Uterus (tissue), 4 donors: ENCODE data around the gene CABCOCO1. TPM values are rescaled to one million over a fixed set of nuclear protein-coding genes. Genes with fewer than 3 reads are reported as not detected.
"Not testable (repeated sequence)": the region's sequence is repeated elsewhere in the genome, so short reads cannot be mapped to it uniquely, and the experiment has no call there.

Source experiments
- DNase-seq, 2 donors: peaks; one replicate each; pipeline ENCODE4 v3.0.0-alpha.2; 2019 to 2020
- H3K27ac ChIP-seq, 2 donors: fragments of 200-600 bp; sonication (generic); 1 replicate in 1 of 2; 2 replicates in 1 of 2; pipeline ENCODE4 v1.5.1; 2016 to 2018
- H3K27me3 ChIP-seq, 2 donors: fragments of 200-600 bp; sonication (generic); one replicate each; pipeline ENCODE4 v1.5.1; 2018 to 2019; ENCODE audit warnings: control low read depth in 1 of 2
- H3K36me3 ChIP-seq, 2 donors: fragments of 200-600 bp; sonication (generic); one replicate each; pipeline ENCODE4 v1.5.1; 2019; ENCODE audit warnings: control low read depth in 1 of 2
- H3K4me1 ChIP-seq, 2 donors: fragments of 200-600 bp; sonication (generic); one replicate each; pipeline ENCODE4 v1.5.1; 2018 to 2019; ENCODE audit warnings: control low read depth in 1 of 2
- H3K4me3 ChIP-seq, 2 donors: fragments of 200-600 bp; sonication (generic); 1 replicate in 1 of 2; 2 replicates in 1 of 2; pipeline ENCODE4 v1.5.1; 2018 to 2019; ENCODE audit warnings: mild to moderate bottlenecking in 1 of 2
- H3K9me3 ChIP-seq, 2 donors: fragments of 200-600 bp; sonication (generic); one replicate each; pipeline ENCODE4 v1.5.1; 2019; ENCODE audit warnings: control low read depth in 1 of 2
- CTCF ChIP-seq, 4 experiments: fragments of 200-600 bp in 2 of 4; fragments of 450-650 bp in 2 of 4; sonication (generic) in 2 of 4; IDR thresholded peaks; one replicate each; pipeline ENCODE4 v1.5.1; 2016 to 2019; ENCODE audit warnings: antibody characterized with exemption in 4 of 4, mild to moderate bottlenecking in 2 of 4, moderate library complexity in 1 of 4
- POLR2A ChIP-seq, 2 donors: fragments of 450-650 bp; IDR thresholded peaks; one replicate each; pipeline ENCODE4 v1.6.1; 2016; ENCODE audit warnings: antibody characterized with exemption in 2 of 2, mild to moderate bottlenecking in 1 of 2, moderate library complexity in 1 of 2
- intact Hi-C: fragments of 100-400 bp; cut with DNase I; formaldehyde crosslinking; loops from one replicate; pipeline ENCODE4 v1.15.1; 2023; ENCODE audit warnings: low total_unique reads
- total RNA-seq, 4 donors: library from RNA; depleted of rRNA in 3 of 4; stranded (reverse); fragments of >200 nt in 3 of 4; gene quantifications; one replicate each; pipeline versions ENCODE4 v1.1.0 to v1.2.4, GENCODE V29; 2014 to 2023
- donor health status: DM: yes; HTN: yes; CAD: no.

CABCOCO1 gene
- total RNA-seq, 4 donors from 2014 or later, result 1.9 to 6.7 TPM; not detected in 2

- H3K9me3 ChIP-seq, result no peaks in the 10 kb centered on the region
- DNase-seq, result no peak
- no peak overlapping the region for H3K27ac ChIP-seq
- H3K4me3 ChIP-seq, result no peak overlapping the region
- no peaks in the 10 kb centered on the region for H3K36me3 ChIP-seq
- TF ChIP-seq POLR2A (IDR thresholded peaks at IDR 0.05), result no peak
- TF ChIP-seq CTCF (IDR thresholded peaks at IDR 0.05), result no peak
- intact Hi-C loops, result no loop called here
- no peaks in the 10 kb centered on the region for H3K27me3 ChIP-seq
- H3K4me1 ChIP-seq, result no peaks in the 10 kb centered on the region
Observed at GRCh38 chr10:61735882-61736281, 73.2 kb downstream of the CABCOCO1 start.

- H3K27ac ChIP-seq, H3K36me3 ChIP-seq, H3K4me1 ChIP-seq, intact Hi-C loops, H3K9me3 ChIP-seq, H3K27me3 ChIP-seq, H3K4me3 ChIP-seq, DNase-seq: not testable (repeated sequence)
Observed at GRCh38 chr10:61737455-61737854, 74.7 kb downstream of the CABCOCO1 start.

GRCh38 chr10:61742812-61743211 is 80.1 kb downstream of the CABCOCO1 start:
- H3K27ac ChIP-seq, result no peak overlapping the region
- DNase-seq, result no peak
- no peaks in the 10 kb centered on the region for H3K27me3 ChIP-seq
- H3K9me3 ChIP-seq, result no peaks in the 10 kb centered on the region
- intact Hi-C loops, result no loop called here
- no peak for TF ChIP-seq CTCF (IDR thresholded peaks at IDR 0.05)
- TF ChIP-seq POLR2A (IDR thresholded peaks at IDR 0.05), result no peak
- H3K4me3 ChIP-seq, result no peak overlapping the region
- no peaks in the 10 kb centered on the region for H3K4me1 ChIP-seq
- H3K36me3 ChIP-seq, result no peaks in the 10 kb centered on the region

- no peaks in the 10 kb centered on the region for H3K27me3 ChIP-seq
- H3K27ac ChIP-seq, result no peak overlapping the region
- intact Hi-C loops, result no loop called here
- H3K4me3 ChIP-seq, result no peak overlapping the region
- H3K4me1 ChIP-seq, result no peaks in the 10 kb centered on the region
- TF ChIP-seq POLR2A (IDR thresholded peaks at IDR 0.05) (no peak), CTCF (IDR thresholded peaks at IDR 0.05) (no peak)
- H3K9me3 ChIP-seq, result no peaks in the 10 kb centered on the region
- no peak for DNase-seq
- no peaks in the 10 kb centered on the region for H3K36me3 ChIP-seq
Observed at GRCh38 chr10:61744469-61744868, 81.7 kb downstream of the CABCOCO1 start.

GRCh38 chr10:61746377-61746776 is 83.6 kb downstream of the CABCOCO1 start:
- TF ChIP-seq CTCF (IDR thresholded peaks at IDR 0.05) (no peak), POLR2A (IDR thresholded peaks at IDR 0.05) (no peak)
- H3K4me1 ChIP-seq, result no peaks in the 10 kb centered on the region
- no peaks in the 10 kb centered on the region for H3K9me3 ChIP-seq
- H3K36me3 ChIP-seq, result no peaks in the 10 kb centered on the region
- intact Hi-C loops, result no loop called here
- H3K4me3 ChIP-seq, result no peak overlapping the region
- no peak for DNase-seq
- H3K27ac ChIP-seq, result no peak overlapping the region
- H3K27me3 ChIP-seq, result no peaks in the 10 kb centered on the region

- H3K4me3 ChIP-seq, result no peak overlapping the region
- H3K9me3 ChIP-seq, result no peaks in the 10 kb centered on the region
- intact Hi-C loops, result no loop called here
- H3K4me1 ChIP-seq, result no peaks in the 10 kb centered on the region
- no peaks in the 10 kb centered on the region for H3K36me3 ChIP-seq
- H3K27ac ChIP-seq, result no peak overlapping the region
- H3K27me3 ChIP-seq, result no peaks in the 10 kb centered on the region
- no peak for DNase-seq
- TF ChIP-seq CTCF (IDR thresholded peaks at IDR 0.05) (no peak), POLR2A (IDR thresholded peaks at IDR 0.05) (no peak)
Observed at GRCh38 chr10:61747307-61747706, 84.6 kb downstream of the CABCOCO1 start.
